HuH-7.5 (cell line): Measurements from ENCODE around the gene NFX1.
"Not testable (repeated sequence)": the region's sequence is repeated elsewhere in the genome, so short reads cannot be mapped to it uniquely, and the experiment has no call there.

Experiments used
- DNase-seq: peaks from one replicate; pipeline ENCODE4 v3.0.0; 2011; ENCODE audit warnings: low spot score

NFX1 gene

GRCh38 chr9:33311953-33312352 lies 21.6 kb downstream of the NFX1 start:
- DNase-seq: no peak

DNA sequence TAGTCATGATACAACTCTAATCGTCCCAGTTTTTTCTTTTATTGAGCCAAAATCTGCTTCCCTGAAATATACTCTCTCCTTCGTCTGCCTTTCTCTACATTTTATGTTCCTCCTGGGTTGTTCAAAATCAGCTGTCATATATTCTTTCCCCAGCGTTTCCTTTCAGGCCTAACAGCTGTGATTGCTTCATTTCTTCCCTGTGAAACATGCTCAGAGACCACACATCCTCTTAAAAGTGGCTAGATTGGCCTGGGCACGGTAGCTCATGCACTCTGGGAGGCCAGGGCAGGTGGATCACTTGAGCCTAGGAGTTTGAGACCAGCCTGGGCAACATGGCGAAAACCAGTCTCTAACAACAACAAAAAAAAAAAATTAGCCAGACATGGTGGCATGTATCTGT lies 25.1 kb downstream of the NFX1 start:
- no peak for DNase-seq

- DNase-seq: not testable (repeated sequence)
These were observed 26.8 kb downstream of the NFX1 start for GRCh38 chr9:33317136-33317535.

DNA sequence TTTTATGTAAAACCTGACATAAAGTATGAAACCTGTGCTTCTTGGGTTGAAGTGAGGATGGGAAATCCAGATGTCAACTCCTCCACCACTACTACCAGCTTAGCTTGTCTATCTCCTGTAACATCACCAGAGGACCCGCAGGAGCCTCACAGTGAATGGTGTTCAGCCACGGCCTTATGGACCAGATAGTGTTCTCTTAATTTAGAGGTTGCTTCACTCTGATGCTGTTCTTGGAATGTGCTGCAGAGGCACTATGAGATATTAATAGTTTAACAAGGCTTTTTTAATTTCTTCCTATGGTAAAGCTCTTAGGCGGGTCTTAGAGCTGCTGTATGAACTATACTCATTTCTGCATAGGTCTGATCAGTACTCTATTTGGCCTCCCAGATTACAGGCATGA lies 27.9 kb downstream of the NFX1 start:
- DNase-seq: no peak

- no peak for DNase-seq
These were observed 28.5 kb downstream of the NFX1 start for GRCh38 chr9:33318781-33319180.

DNA sequence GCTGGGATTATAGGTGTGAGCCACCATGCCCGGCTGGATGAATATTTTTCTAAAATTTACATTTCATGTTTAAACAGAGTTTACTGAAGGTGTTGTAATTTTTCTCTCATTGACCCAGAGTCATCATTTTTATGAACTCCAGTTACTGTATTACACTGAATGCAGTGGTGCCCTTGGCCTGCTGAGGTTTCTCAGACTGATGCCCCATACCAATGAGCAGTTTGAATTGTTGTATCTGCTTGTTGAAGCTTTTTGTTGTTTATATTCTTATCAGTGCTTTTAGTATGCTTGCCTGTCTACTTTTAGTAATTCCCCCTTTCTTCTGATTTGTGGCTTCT lies 29.9 kb downstream of the NFX1 start:
- no peak for DNase-seq

- no peak for DNase-seq
These were observed 30.4 kb downstream of the NFX1 start for GRCh38 chr9:33320568-33321261.

DNA sequence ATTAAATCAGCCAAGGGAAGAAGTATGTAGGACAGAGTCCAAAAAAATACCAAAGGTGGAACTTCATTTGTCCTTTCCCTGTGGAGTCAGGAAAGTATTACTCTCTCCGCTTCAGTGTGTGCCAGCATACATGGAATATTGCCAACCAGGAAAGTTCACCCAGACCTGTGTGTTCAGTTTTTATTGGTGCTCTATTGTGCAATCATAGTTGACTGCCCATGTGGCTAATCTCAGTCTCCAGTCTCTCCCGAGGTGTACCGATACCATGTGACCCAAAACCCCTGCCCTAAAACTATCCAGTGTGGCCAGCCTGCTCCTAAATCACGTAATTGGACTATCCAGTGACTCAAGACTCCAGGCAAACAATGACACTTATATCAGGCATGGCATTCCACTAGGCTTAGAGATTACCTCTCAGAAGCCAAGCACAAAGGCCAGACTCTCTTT lies 38.8 kb downstream of the NFX1 start:
- DNase-seq: no peak

DNA sequence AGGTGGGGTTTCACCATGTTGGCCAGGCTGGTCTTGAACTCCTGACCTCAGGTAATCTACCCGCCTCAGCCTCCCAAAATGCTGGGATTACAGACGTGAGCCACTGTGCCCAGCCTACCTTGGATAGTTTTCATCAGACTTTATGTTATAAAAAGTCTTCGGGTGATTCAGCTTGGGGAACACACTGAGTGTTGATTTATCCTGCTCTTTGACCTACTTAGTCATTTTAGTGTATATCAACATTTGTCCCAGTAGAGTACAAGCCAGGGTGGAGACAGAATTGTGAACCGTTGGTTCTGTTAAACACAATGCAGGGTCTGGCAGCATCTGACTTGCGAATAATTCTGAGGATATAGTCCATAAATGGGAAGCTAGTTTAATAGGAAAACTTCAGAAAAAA lies 39.7 kb downstream of the NFX1 start:
- no peak for DNase-seq

GRCh38 chr9:33331377-33331891 lies 41.1 kb downstream of the NFX1 start:
- no peak for DNase-seq

DNA sequence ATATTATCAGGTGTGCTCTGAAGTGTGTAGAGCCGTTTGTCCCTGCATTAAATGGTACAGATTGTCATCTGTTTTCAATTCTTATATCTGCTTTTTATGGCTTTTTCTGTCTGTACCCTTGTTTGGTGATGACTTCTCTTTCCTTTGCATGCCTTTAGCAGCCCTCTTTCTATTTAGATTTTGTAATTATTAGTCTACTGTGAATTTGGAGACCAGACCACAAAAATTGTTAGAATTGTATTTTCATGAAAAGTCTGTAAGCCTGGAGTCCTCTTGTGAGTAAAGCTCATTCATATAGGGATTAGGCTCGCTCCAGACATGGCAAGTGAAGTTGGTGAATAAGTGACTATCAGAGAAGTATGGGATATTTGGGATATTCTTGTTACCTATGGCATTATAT lies 41.7 kb downstream of the NFX1 start:
- no peak for DNase-seq

DNA sequence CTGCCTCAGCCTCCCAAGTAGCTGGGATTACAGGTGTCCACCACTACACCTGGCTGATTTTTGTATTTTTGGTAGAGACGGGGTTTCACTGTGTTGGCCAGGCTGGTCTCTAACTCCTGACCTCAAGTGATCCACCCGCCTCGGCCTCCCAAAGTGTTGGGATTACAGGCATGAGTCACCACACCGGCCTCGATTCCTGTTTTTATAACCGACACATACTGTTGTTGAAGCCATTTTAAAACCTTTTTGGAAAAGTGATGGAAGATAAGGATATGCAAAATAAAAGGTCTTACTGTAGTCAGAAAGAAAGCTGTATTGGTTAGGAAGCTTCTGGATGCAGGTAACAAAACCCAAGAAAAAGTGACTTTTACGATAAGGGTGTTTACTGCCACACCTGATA lies 42.6 kb downstream of the NFX1 start:
- not testable (repeated sequence) for DNase-seq

GRCh38 chr9:33340186-33340585 lies 49.9 kb downstream of the NFX1 start:
- no peak for DNase-seq

DNA sequence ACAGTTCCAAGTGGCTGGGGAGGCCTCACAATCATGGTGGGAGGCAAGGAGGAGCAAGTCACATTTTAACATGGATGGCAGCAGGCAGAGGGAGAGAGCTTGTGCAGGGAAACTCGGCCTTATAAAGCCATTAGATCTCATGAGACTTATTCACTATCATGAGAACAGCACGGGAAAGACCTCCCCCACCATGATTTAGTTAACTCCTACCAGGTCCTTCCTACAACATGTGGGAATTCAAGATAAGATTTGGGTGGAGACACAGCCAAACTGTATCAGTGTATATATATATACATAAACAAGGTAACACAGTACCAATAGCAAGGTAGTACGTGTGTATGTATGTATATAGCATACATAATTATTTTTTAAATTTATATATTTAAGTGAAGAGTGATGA lies 50.9 kb downstream of the NFX1 start:
- no peak for DNase-seq

GRCh38 chr9:33344145-33344544 lies 53.8 kb downstream of the NFX1 start:
- no peak for DNase-seq

- no peak for DNase-seq
These were observed 56.2 kb downstream of the NFX1 start for GRCh38 chr9:33346564-33346963.

DNA sequence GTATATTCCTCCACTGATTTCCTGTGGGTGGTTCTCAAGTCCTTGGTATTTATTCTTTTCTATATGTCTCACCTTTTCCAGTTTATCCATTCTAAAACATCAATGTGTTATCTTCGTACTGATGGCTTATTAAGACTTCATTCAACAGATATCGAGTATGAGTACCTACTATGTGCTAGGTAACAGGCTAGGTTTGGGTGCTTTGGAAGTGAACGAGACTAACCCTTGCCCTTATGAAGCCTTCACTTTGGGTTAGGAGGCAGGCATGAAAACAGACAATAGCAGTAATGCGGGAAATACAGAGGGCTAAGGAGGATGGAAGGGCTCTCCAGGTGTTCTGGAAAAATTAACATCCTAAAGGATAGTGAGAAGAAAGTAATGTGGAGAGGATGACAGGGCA lies 58.7 kb downstream of the NFX1 start:
- DNase-seq: no peak

DNA sequence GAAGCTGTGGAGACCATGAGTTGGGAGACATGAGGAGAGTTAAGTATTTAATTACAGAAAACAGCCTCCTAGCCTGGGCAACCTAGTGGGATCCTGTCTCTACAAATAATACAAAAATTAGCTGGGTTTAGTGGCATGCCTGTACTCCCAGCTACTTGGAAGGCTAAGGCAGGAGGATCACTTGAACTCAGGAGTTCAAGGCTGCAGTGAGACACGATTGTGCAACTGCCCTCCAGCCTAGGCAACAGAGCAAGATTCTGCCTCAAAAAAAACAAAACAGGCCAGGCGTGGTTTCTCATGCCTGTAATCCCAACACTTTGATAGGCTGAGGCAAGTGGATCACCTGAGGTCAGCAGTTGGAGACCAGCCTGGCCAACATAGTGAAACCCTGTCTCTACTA lies 59.4 kb downstream of the NFX1 start:
- no peak for DNase-seq

DNA sequence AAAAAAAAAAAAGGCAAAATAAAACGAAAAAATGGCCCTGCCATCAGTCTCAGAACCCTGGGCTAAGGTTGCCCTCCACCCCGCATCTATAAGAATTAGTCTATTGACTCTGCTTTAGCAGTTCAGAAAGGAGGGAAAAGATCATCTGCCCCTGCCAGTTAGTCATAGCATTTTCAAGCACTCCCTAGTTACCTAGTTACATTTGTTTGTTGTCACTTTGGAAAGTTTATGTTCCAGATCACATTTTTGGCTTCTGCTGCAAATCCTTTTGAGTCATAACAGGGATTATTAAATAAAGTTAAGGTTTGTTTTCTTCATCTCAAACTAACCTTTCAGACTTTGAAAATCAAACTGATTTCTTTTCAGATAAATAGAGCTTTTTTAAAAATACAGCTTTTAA lies 60.0 kb downstream of the NFX1 start:
- DNase-seq: no peak

- no peak for DNase-seq
These were observed 61.2 kb downstream of the NFX1 start for GRCh38 chr9:33351547-33351946.

- no peak for DNase-seq
These were observed 64.4 kb downstream of the NFX1 start for GRCh38 chr9:33354651-33355211.

DNA sequence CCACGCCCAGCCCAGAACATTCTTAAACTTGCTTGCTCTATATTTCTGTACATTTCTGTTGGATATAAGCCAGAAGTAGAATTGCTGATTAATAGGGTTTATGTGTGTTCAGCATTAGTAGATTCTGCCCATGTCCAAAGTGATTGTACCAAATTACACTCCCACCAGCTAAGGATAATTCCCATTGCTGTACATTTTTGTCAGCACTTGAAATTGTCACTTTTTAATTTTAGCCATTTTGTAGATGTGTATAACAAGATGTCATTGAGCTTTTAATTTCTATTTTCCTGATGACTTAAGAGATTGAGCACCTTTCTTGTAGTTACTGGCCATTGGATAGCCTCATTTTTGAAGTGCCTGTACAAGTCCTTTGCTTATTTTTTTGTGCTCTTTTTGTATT lies 65.6 kb downstream of the NFX1 start:
- DNase-seq: no peak

GRCh38 chr9:33358641-33359040 lies 68.3 kb downstream of the NFX1 start:
- DNase-seq: not testable (repeated sequence)

GRCh38 chr9:33364127-33364526 lies 73.8 kb downstream of the NFX1 start:
- DNase-seq: no peak
